ENCODE data around the gene PODN. TPM values are rescaled to one million over a fixed set of nuclear protein-coding genes. Genes with fewer than 3 reads are reported as not detected.

Gene PODN
- total RNA-seq, 1 donor from 2014 or later, result 0.26 TPM

DNA sequence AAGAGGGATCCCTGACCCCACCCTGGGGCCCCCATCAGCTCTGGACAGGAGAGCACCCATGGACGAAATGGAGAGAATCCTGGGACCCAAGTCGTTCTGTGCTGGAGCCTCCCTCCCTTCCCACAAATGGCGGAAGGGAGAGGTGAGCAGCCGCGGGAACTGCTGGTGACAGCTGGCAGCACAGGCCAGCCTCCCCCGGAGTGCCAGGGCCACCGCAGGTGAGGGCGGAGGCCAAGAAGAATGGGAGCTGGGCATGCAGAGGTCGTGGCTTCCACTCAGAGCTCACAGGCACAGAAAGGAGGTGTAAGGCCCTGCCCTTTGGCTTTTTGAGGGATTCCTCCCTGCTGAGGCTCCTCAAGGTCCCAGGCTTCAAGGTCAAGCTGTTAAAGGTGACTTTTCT lies 55.8 kb downstream of the PODN start:
- Mint-ChIP-seq H3K27ac (no peak overlapping the region), H3K4me3 (ENCODE audit: low read depth) (no peak overlapping the region), H3K36me3 (ENCODE audit: insufficient read depth) (no peaks in the 10 kb centered on the region), H3K27me3 (peaks cover 91% of the 10 kb centered on the region), H3K9me3 (ENCODE audit: low read depth) (no peaks in the 10 kb centered on the region), H3K4me1 (ENCODE audit: low read depth) (peaks cover 25% of the 10 kb centered on the region)
- no peak for TF ChIP-seq CTCF (IDR thresholded peaks at IDR 0.05; ENCODE audit: unreplicated experiment)
- no peak for DNase-seq (ENCODE audit: low spot score, unreplicated experiment)

DNA sequence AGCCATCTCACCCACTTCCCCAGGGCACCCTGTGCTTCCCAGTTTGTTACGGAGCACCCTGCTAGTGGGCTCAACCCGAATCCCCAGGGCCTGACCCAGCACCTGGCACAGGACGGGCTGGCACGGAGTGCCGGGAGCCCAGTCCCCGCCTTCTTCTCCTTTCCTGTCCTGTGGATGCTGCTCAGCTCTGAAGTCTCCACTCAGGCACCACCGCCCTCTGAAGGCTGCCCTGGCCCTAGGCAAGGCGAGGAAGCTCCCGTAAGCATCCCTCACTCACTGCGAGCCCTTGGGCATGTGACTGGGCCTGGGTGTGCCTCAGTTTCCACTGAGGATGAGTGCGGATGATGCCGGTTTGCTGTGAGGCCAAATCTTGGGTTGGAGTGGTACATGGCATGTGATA lies 58.6 kb downstream of the PODN start:
- Mint-ChIP-seq H3K4me1 (ENCODE audit: low read depth) (peaks cover 25% of the 10 kb centered on the region), H3K27ac (no peak overlapping the region), H3K36me3 (ENCODE audit: insufficient read depth) (no peaks in the 10 kb centered on the region), H3K4me3 (ENCODE audit: low read depth) (no peak overlapping the region), H3K27me3 (peaks cover 87% of the 10 kb centered on the region), H3K9me3 (ENCODE audit: low read depth) (no peaks in the 10 kb centered on the region)
- DNase-seq (ENCODE audit: low spot score, unreplicated experiment), result no peak
- TF ChIP-seq CTCF (IDR thresholded peaks at IDR 0.05; ENCODE audit: unreplicated experiment), result no peak

GRCh38 chr1:53121319-53122172 lies 59.5 kb downstream of the PODN start:
- Mint-ChIP-seq H3K27me3 (peaks cover 88% of the 10 kb centered on the region), H3K4me1 (ENCODE audit: low read depth) (peaks cover 18% of the 10 kb centered on the region), H3K27ac (no peak overlapping the region), H3K4me3 (ENCODE audit: low read depth) (no peak overlapping the region), H3K36me3 (ENCODE audit: insufficient read depth) (no peaks in the 10 kb centered on the region), H3K9me3 (ENCODE audit: low read depth) (no peaks in the 10 kb centered on the region)
- no peak for DNase-seq (ENCODE audit: low spot score, unreplicated experiment)
- TF ChIP-seq CTCF (IDR thresholded peaks at IDR 0.05; ENCODE audit: unreplicated experiment), result no peak

DNA sequence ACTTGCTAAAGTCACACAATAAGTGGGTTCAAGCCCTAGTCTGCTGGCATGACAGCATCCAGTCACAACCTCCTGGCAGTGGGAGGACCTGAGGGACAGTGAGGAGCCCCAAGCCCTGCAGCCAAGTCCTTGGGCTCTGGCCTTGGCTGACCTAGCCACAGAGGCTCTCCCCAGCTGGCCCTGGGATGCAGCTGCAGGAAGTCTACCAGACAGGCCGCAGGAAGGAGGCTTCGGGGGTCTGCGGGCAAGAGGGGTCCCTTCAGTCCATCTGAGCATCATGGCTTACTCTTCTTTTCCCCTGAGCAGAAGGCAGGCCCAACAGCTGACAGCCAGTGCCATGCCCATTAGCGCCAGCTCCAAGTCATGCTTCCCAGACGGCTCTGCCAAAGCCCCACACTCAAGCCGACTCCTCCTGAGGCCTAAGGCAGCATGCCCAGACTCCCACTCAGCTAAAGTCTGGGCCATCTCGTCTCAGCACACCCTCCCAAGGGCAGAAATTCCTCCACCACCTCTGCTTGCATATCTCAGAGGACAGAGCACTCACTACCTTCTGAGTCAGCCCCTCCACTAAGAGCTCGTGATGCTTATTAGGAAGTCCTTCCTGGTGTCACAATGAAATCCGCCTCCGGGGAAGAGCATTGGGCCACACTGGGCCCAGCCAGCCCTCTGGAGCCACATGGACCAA lies 60.3 kb downstream of the PODN start:
- peaks cover 13% of the 10 kb centered on the region for H3K4me1 Mint-ChIP-seq (ENCODE audit: low read depth)
- H3K36me3 Mint-ChIP-seq (ENCODE audit: insufficient read depth), result no peaks in the 10 kb centered on the region
- H3K9me3 Mint-ChIP-seq (ENCODE audit: low read depth), result no peaks in the 10 kb centered on the region
- no peak overlapping the region for H3K27ac Mint-ChIP-seq
- H3K27me3 Mint-ChIP-seq, result peaks cover 85% of the 10 kb centered on the region
- DNase-seq (ENCODE audit: low spot score, unreplicated experiment), result no peak
- H3K4me3 Mint-ChIP-seq (ENCODE audit: low read depth), result no peak overlapping the region
- no peak for TF ChIP-seq CTCF (IDR thresholded peaks at IDR 0.05; ENCODE audit: unreplicated experiment)

DNA sequence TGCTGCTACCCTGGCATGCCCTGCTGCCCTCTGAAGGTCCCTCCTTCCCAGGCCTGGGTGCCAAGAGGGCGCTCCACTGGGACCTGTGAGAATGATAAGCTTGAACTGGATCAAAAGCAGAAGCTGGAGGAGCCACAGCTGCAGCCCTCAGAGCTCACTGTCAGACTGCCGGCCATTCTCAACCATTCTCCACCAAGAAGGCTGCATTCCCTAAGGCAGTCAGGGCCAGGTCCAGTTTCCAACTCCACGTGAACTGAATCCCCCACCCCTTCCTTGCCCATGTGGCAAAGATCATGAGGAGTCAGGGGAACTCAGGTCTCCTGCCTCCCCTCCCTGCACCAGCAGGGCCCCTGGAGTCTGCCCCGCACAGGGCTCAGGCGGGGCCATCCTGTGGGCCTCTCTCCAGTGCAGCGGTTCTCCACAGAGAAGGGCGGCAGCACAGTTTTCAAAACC lies 61.0 kb downstream of the PODN start:
- TF ChIP-seq CTCF (IDR thresholded peaks at IDR 0.05; ENCODE audit: unreplicated experiment), result no peak
- Mint-ChIP-seq H3K4me3 (ENCODE audit: low read depth) (no peak overlapping the region), H3K4me1 (ENCODE audit: low read depth) (peaks cover 12% of the 10 kb centered on the region), H3K27me3 (peaks cover 86% of the 10 kb centered on the region), H3K9me3 (ENCODE audit: low read depth) (no peaks in the 10 kb centered on the region), H3K36me3 (ENCODE audit: insufficient read depth) (no peaks in the 10 kb centered on the region), H3K27ac (no peak overlapping the region)
- DNase-seq (ENCODE audit: low spot score, unreplicated experiment), result no peak
